HepG2 (cell line): Measurements from ENCODE around the gene VAMP5. TPM values are rescaled to one million over a fixed set of nuclear protein-coding genes. Genes with fewer than 3 reads are reported as not detected.

Experiments used
- ARNT2 ChIP-seq: sonication (generic); formaldehyde crosslinking; IDR thresholded peaks from 2 replicates; pipeline ENCODE4 v1.8.0; 2022; ENCODE audit warnings: mild to moderate bottlenecking, low read depth, missing genetic modification reagents, moderate library complexity
- CEBPB ChIP-seq: IDR thresholded peaks from 2 replicates; pipeline ENCODE4 v1.6.1; 2011; ENCODE audit warnings: low read depth, low read length, improper control_type of control experiment, borderline replicate concordance
- JUND ChIP-seq: sonication (generic); formaldehyde crosslinking; IDR thresholded peaks from 2 replicates; pipeline ENCODE4 v1.8.0; 2022; ENCODE audit warnings: mild to moderate bottlenecking, missing genetic modification reagents
- KDM1A ChIP-seq: IDR thresholded peaks from 2 replicates; pipeline ENCODE4 v1.6.1; 2016; ENCODE audit warnings: missing compliant biosample characterization
- KLF13 ChIP-seq: sonication (generic); formaldehyde crosslinking; IDR thresholded peaks from 2 replicates; pipeline ENCODE4 v1.4.0; 2020; ENCODE audit warnings: mild to moderate bottlenecking, missing genetic modification reagents
- MAF1 ChIP-seq: sonication (generic); formaldehyde crosslinking; IDR thresholded peaks from 2 replicates; pipeline ENCODE4 v1.5.0; 2020; ENCODE audit warnings: missing genetic modification reagents, borderline replicate concordance
- NCOA1 ChIP-seq: sonication (generic); formaldehyde crosslinking; IDR thresholded peaks from 2 replicates; pipeline ENCODE4 v1.9.0; 2021; ENCODE audit warnings: missing genetic modification reagents
- NFRKB ChIP-seq: fragments of 450-650 bp; IDR thresholded peaks from 2 replicates; pipeline ENCODE4 v1.6.1; 2017
- PITX1 ChIP-seq: sonication (generic); formaldehyde crosslinking; IDR thresholded peaks from 2 replicates; pipeline ENCODE4 v1.5.1; 2020; ENCODE audit warnings: mild to moderate bottlenecking, missing genetic modification reagents
- PPARG ChIP-seq: conservative IDR thresholded peaks from 2 replicates; pipeline ENCODE4 v1.6.1; 2016; ENCODE audit warnings: missing biosample characterization, missing genetic modification reagents
- SP1 ChIP-seq, 2 experiments: fragments of 450-650 bp in 1 of 2; sonication (generic) in 1 of 2; formaldehyde crosslinking in 1 of 2; IDR thresholded peaks; 2 replicates each; pipeline versions ENCODE4 v1.4.0 to v1.6.1; 2016 to 2020; ENCODE audit warnings: missing genetic modification reagents in 1 of 2
- TCF12 ChIP-seq, 2 experiments: fragments of 450-650 bp in 1 of 2; sonication (generic) in 1 of 2; formaldehyde crosslinking in 1 of 2; IDR thresholded peaks; 2 replicates each; pipeline versions ENCODE4 v1.6.1 to v1.8.0; 2017 to 2022; ENCODE audit warnings: antibody characterized with exemption in 1 of 2, mild to moderate bottlenecking in 1 of 2, missing genetic modification reagents in 1 of 2, moderate library complexity in 1 of 2
- ZFP62 ChIP-seq: sonication (generic); formaldehyde crosslinking; IDR thresholded peaks from 2 replicates; pipeline ENCODE4 v1.4.0; 2020; ENCODE audit warnings: missing genetic modification reagents
- ZNF17 ChIP-seq: sonication (generic); formaldehyde crosslinking; IDR thresholded peaks from 2 replicates; pipeline ENCODE4 v1.5.0; 2020; ENCODE audit warnings: mild to moderate bottlenecking, missing genetic modification reagents
- ZNF367 ChIP-seq: sonication (generic); formaldehyde crosslinking; IDR thresholded peaks from 2 replicates; pipeline ENCODE4 v1.4.0; 2020; ENCODE audit warnings: missing genetic modification reagents, borderline replicate concordance
- ZNF709 ChIP-seq: sonication (generic); formaldehyde crosslinking; IDR thresholded peaks from 2 replicates; pipeline ENCODE4 v1.5.0; 2020; ENCODE audit warnings: mild to moderate bottlenecking, missing genetic modification reagents
- polyA plus RNA-seq, 8 experiments: library from polyadenylated mRNA; depleted of rRNA in 3 of 8; stranded (reverse) in 7 of 8; unstranded in 1 of 8; fragments of >200 nt; fragmentation: Illumina TruSeq in 4 of 8; extraction: Trizol in 4 of 8; gene quantifications; 2 replicates each; pipeline versions ENCODE4 v1.2.1 to v1.2.3, GENCODE V29; 2011 to 2016; ENCODE audit warnings: low read depth in 4 of 8, missing spikeins in 1 of 8, mixed read lengths in 1 of 8; ENCODE audit not compliant: insufficient read depth in 1 of 8
- total RNA-seq, 5 experiments: library from RNA; depleted of rRNA; stranded (reverse); fragments of >200 nt; fragmentation: Illumina TruSeq; extraction: Trizol; gene quantifications; 2 replicates each; pipeline ENCODE4 v1.2.3, GENCODE V29; 2016; ENCODE audit warnings: low read depth in 1 of 5
- TF ChIP-seq, protein P1 (sequence below): sonication (generic); formaldehyde crosslinking; IDR thresholded peaks from 2 replicates; pipeline ENCODE4 v1.4.0; 2020; ENCODE audit warnings: mild to moderate bottlenecking, missing genetic modification reagents
- TF ChIP-seq, protein P2 (sequence below): sonication (generic); formaldehyde crosslinking; IDR thresholded peaks from 2 replicates; pipeline ENCODE4 v1.4.0; 2020; ENCODE audit warnings: mild to moderate bottlenecking, missing genetic modification reagents
- TF ChIP-seq, protein P3 (sequence below): sonication (generic); formaldehyde crosslinking; IDR thresholded peaks from 2 replicates; pipeline ENCODE4 v1.5.1; 2020; ENCODE audit warnings: missing genetic modification reagents, mild to moderate bottlenecking, borderline replicate concordance
- TF ChIP-seq, protein P4 (sequence below): sonication (generic); formaldehyde crosslinking; IDR thresholded peaks from 2 replicates; pipeline ENCODE4 v1.4.0; 2020; ENCODE audit warnings: missing genetic modification reagents
- TF ChIP-seq, protein P5 (sequence below): sonication (generic); formaldehyde crosslinking; IDR thresholded peaks from 2 replicates; pipeline ENCODE4 v1.5.1; 2020; ENCODE audit warnings: missing genetic modification reagents, mild to moderate bottlenecking, borderline replicate concordance
- TF ChIP-seq, protein P6 (sequence below): sonication (generic); formaldehyde crosslinking; conservative IDR thresholded peaks from 2 replicates; pipeline ENCODE4 v1.4.0; 2020; ENCODE audit warnings: mild to moderate bottlenecking, missing genetic modification reagents, moderate library complexity

VAMP5 gene
- total and polyA plus RNA-seq, 2 of the 13 experiments (the other 11 are each of a cell fraction or from before 2014, with no cell fraction given) = 7.2 to 56.7 TPM

DNA sequence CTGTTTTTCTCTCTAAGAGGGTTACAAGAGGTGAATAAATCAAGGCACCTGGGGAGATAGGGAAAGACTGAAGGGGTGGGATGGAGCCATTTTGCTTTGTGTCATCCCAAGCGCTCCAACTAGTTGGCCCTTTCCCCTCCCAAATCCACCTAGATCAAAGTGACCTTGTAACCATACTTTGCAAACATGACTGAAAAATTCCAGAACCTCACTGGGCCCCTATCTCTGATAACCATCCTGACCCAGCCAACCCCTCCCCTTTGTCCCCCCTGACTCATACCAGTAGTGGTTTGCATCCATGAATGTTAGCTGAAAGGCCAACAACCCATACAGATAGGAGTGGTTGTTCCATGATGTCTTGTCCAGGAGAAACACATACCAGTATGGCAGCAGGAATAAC, 26.1 kb upstream of the VAMP5 start (continued):
- TF ChIP-seq, protein P1, sequence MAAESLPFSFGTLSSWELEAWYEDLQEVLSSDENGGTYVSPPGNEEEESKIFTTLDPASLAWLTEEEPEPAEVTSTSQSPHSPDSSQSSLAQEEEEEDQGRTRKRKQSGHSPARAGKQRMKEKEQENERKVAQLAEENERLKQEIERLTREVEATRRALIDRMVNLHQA = no peak
- TF ChIP-seq ZFP62 = no peak
- TF ChIP-seq NCOA1 = no peak
- TF ChIP-seq ZNF709 (CRISPR knock-in tag) = no peak
- TF ChIP-seq PPARG (CRISPR knock-in tag) = 0 out of 2 replicates have a peak, but pooled peaks have one; percentile 14
- TF ChIP-seq, protein P2, sequence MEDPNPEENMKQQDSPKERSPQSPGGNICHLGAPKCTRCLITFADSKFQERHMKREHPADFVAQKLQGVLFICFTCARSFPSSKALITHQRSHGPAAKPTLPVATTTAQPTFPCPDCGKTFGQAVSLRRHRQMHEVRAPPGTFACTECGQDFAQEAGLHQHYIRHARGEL (CRISPR knock-in tag) = no peak
- TF ChIP-seq, protein P3, sequence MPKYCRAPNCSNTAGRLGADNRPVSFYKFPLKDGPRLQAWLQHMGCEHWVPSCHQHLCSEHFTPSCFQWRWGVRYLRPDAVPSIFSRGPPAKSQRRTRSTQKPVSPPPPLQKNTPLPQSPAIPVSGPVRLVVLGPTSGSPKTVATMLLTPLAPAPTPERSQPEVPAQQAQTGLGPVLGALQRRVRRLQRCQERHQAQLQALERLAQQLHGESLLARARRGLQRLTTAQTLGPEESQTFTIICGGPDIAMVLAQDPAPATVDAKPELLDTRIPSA (CRISPR knock-in tag) = no peak
- TF ChIP-seq ZNF367 (CRISPR knock-in tag) = no peak
- TF ChIP-seq, protein P4, sequence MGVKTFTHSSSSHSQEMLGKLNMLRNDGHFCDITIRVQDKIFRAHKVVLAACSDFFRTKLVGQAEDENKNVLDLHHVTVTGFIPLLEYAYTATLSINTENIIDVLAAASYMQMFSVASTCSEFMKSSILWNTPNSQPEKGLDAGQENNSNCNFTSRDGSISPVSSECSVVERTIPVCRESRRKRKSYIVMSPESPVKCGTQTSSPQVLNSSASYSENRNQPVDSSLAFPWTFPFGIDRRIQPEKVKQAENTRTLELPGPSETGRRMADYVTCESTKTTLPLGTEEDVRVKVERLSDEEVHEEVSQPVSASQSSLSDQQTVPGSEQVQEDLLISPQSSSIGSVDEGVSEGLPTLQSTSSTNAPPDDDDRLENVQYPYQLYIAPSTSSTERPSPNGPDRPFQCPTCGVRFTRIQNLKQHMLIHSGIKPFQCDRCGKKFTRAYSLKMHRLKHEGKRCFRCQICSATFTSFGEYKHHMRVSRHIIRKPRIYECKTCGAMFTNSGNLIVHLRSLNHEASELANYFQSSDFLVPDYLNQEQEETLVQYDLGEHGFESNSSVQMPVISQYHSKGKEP (CRISPR knock-in tag) = no peak
- 0 out of 2 replicates have a peak, but pooled peaks have one; percentile 44 for TF ChIP-seq ARNT2 (CRISPR knock-in tag)
- no peak for TF ChIP-seq NFRKB
- TF ChIP-seq CEBPB = no peak
- no peak; the same call in 1 of the 2 replicates for TF ChIP-seq PITX1 (CRISPR knock-in tag)
- no peak for TF ChIP-seq MAF1 (CRISPR knock-in tag)
- TF ChIP-seq TCF12 (IDR thresholded peaks at IDR 0.05) = no peak
- TF ChIP-seq TCF12 (CRISPR knock-in tag; IDR thresholded peaks at IDR 0.05) = no peak
- TF ChIP-seq KDM1A = no peak
- TF ChIP-seq KLF13 (CRISPR knock-in tag) = no peak
- TF ChIP-seq JUND (CRISPR knock-in tag) = peak; percentile 41; the same call in 1 of the 2 replicates
- TF ChIP-seq, protein P5, sequence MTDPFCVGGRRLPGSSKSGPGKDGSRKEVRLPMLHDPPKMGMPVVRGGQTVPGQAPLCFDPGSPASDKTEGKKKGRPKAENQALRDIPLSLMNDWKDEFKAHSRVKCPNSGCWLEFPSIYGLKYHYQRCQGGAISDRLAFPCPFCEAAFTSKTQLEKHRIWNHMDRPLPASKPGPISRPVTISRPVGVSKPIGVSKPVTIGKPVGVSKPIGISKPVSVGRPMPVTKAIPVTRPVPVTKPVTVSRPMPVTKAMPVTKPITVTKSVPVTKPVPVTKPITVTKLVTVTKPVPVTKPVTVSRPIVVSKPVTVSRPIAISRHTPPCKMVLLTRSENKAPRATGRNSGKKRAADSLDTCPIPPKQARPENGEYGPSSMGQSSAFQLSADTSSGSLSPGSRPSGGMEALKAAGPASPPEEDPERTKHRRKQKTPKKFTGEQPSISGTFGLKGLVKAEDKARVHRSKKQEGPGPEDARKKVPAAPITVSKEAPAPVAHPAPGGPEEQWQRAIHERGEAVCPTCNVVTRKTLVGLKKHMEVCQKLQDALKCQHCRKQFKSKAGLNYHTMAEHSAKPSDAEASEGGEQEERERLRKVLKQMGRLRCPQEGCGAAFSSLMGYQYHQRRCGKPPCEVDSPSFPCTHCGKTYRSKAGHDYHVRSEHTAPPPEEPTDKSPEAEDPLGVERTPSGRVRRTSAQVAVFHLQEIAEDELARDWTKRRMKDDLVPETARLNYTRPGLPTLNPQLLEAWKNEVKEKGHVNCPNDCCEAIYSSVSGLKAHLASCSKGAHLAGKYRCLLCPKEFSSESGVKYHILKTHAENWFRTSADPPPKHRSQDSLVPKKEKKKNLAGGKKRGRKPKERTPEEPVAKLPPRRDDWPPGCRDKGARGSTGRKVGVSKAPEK = no peak
- no peak for TF ChIP-seq ZNF17
- TF ChIP-seq, protein P6, sequence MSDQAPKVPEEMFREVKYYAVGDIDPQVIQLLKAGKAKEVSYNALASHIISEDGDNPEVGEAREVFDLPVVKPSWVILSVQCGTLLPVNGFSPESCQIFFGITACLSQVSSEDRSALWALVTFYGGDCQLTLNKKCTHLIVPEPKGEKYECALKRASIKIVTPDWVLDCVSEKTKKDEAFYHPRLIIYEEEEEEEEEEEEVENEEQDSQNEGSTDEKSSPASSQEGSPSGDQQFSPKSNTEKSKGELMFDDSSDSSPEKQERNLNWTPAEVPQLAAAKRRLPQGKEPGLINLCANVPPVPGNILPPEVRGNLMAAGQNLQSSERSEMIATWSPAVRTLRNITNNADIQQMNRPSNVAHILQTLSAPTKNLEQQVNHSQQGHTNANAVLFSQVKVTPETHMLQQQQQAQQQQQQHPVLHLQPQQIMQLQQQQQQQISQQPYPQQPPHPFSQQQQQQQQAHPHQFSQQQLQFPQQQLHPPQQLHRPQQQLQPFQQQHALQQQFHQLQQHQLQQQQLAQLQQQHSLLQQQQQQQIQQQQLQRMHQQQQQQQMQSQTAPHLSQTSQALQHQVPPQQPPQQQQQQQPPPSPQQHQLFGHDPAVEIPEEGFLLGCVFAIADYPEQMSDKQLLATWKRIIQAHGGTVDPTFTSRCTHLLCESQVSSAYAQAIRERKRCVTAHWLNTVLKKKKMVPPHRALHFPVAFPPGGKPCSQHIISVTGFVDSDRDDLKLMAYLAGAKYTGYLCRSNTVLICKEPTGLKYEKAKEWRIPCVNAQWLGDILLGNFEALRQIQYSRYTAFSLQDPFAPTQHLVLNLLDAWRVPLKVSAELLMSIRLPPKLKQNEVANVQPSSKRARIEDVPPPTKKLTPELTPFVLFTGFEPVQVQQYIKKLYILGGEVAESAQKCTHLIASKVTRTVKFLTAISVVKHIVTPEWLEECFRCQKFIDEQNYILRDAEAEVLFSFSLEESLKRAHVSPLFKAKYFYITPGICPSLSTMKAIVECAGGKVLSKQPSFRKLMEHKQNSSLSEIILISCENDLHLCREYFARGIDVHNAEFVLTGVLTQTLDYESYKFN (CRISPR knock-in tag) = peak; percentile 77
- TF ChIP-seq SP1 (IDR thresholded peaks at IDR 0.05) = no peak
- TF ChIP-seq SP1 (CRISPR knock-in tag; IDR thresholded peaks at IDR 0.05) = no peak
